ENCODE results near the gene PLA2G3.
"Not testable (repeated sequence)": the region's sequence is repeated elsewhere in the genome, so short reads cannot be mapped to it uniquely, and the experiment has no call there.

Gene PLA2G3

GRCh38 chr22:31176923-31177322, 36.6 kb upstream of the PLA2G3 start:
- no peak overlapping the region for H3K4me3 ChIP-seq (ENCODE audit: insufficient read depth, low read length, poor library complexity, severe bottlenecking)
- H3K36me3 ChIP-seq (ENCODE audit: low read length), result 0 out of 2 replicates have a peak, but pooled peaks cover 3% of the 10 kb centered on the region
- no peaks in the 10 kb centered on the region for H3K9me2 ChIP-seq (replicated peaks; ENCODE audit: insufficient read depth, low read length)
- H3K4me2 ChIP-seq (ENCODE audit: low read depth, low read length, poor library complexity, severe bottlenecking), result no peak overlapping the region
- H3K9me3 ChIP-seq (ENCODE audit: insufficient read depth, low read length), result no peaks in the 10 kb centered on the region
- H3K27ac ChIP-seq (ENCODE audit: low read depth, low read length), result no peak overlapping the region
- no peaks in the 10 kb centered on the region for H4K20me1 ChIP-seq (ENCODE audit: low read depth, low read length)
- peaks cover 9% of the 10 kb centered on the region; the same call in 1 of the 2 replicates for H3K79me2 ChIP-seq (ENCODE audit: insufficient read depth, low read length)
- no peak overlapping the region for H3K9ac ChIP-seq (ENCODE audit: low read length)
- TF ChIP-seq CTCF (IDR thresholded peaks at IDR 0.05; ENCODE audit: insufficient read depth, low read length, poor library complexity, severe bottlenecking) (no peak), EZH2phosphoT487 (conservative IDR thresholded peaks at IDR 0.05; ENCODE audit: low read length) (no peak)
- H2AFZ ChIP-seq (ENCODE audit: low read depth, low read length, severe bottlenecking), result no peak overlapping the region
- no peaks in the 10 kb centered on the region for H3F3A ChIP-seq (ENCODE audit: insufficient read depth)
- H3K27me3 ChIP-seq (ENCODE audit: low read length), result no peaks in the 10 kb centered on the region

GRCh38 chr22:31173386-31174145, 33.3 kb upstream of the PLA2G3 start:
- Histone ChIP-seq H3F3A (ENCODE audit: insufficient read depth) (no peaks in the 10 kb centered on the region), H3K36me3 (ENCODE audit: low read length) (no peaks in the 10 kb centered on the region), H3K4me2 (ENCODE audit: low read depth, low read length, poor library complexity, severe bottlenecking) (no peak overlapping the region), H3K9ac (ENCODE audit: low read length) (no peak overlapping the region), H3K4me3 (ENCODE audit: insufficient read depth, low read length, poor library complexity, severe bottlenecking) (no peak overlapping the region), H3K9me2 (replicated peaks; ENCODE audit: insufficient read depth, low read length) (no peaks in the 10 kb centered on the region), H2AFZ (ENCODE audit: low read depth, low read length, severe bottlenecking) (no peak overlapping the region), H3K9me3 (ENCODE audit: insufficient read depth, low read length) (no peaks in the 10 kb centered on the region), H4K20me1 (ENCODE audit: low read depth, low read length) (no peaks in the 10 kb centered on the region), H3K27me3 (ENCODE audit: low read length) (no peaks in the 10 kb centered on the region), H3K27ac (ENCODE audit: low read depth, low read length) (no peak overlapping the region), H3K79me2 (ENCODE audit: insufficient read depth, low read length) (peaks cover 28% of the 10 kb centered on the region)
- TF ChIP-seq CTCF (IDR thresholded peaks at IDR 0.05; ENCODE audit: insufficient read depth, low read length, poor library complexity, severe bottlenecking), result no peak
- TF ChIP-seq EZH2phosphoT487 (conservative IDR thresholded peaks at IDR 0.05; ENCODE audit: low read length), result no peak

GRCh38 chr22:31171734-31172133, 31.4 kb upstream of the PLA2G3 start:
- not testable (repeated sequence) for H3F3A ChIP-seq (ENCODE audit: insufficient read depth); H3K27ac ChIP-seq (ENCODE audit: low read depth, low read length); H4K20me1 ChIP-seq (ENCODE audit: low read depth, low read length); H3K9me2 ChIP-seq (replicated peaks; ENCODE audit: insufficient read depth, low read length); H3K4me2 ChIP-seq (ENCODE audit: low read depth, low read length, poor library complexity, severe bottlenecking); H2AFZ ChIP-seq (ENCODE audit: low read depth, low read length, severe bottlenecking); H3K9ac ChIP-seq (ENCODE audit: low read length); H3K4me3 ChIP-seq (ENCODE audit: insufficient read depth, low read length, poor library complexity, severe bottlenecking); H3K36me3 ChIP-seq (ENCODE audit: low read length); H3K9me3 ChIP-seq (ENCODE audit: insufficient read depth, low read length); H3K27me3 ChIP-seq (ENCODE audit: low read length)
- H3K79me2 ChIP-seq (ENCODE audit: insufficient read depth, low read length), result peaks cover 31% of the 10 kb centered on the region

- Histone ChIP-seq H4K20me1 (ENCODE audit: low read depth, low read length) (no peaks in the 10 kb centered on the region), H3K4me2 (ENCODE audit: low read depth, low read length, poor library complexity, severe bottlenecking) (no peak overlapping the region), H3K27ac (ENCODE audit: low read depth, low read length) (no peak overlapping the region), H3K27me3 (ENCODE audit: low read length) (no peaks in the 10 kb centered on the region), H3K9me2 (replicated peaks; ENCODE audit: insufficient read depth, low read length) (no peaks in the 10 kb centered on the region), H3K9me3 (ENCODE audit: insufficient read depth, low read length) (no peaks in the 10 kb centered on the region), H3K9ac (ENCODE audit: low read length) (no peak overlapping the region), H2AFZ (ENCODE audit: low read depth, low read length, severe bottlenecking) (no peak overlapping the region), H3K36me3 (ENCODE audit: low read length) (no peaks in the 10 kb centered on the region), H3K79me2 (ENCODE audit: insufficient read depth, low read length) (peaks cover 30% of the 10 kb centered on the region), H3K4me3 (ENCODE audit: insufficient read depth, low read length, poor library complexity, severe bottlenecking) (no peak overlapping the region), H3F3A (ENCODE audit: insufficient read depth) (no peaks in the 10 kb centered on the region)
- TF ChIP-seq EZH2phosphoT487 (conservative IDR thresholded peaks at IDR 0.05; ENCODE audit: low read length), result no peak
- TF ChIP-seq CTCF (IDR thresholded peaks at IDR 0.05; ENCODE audit: insufficient read depth, low read length, poor library complexity, severe bottlenecking), result no peak
Observed at GRCh38 chr22:31170971-31171370, 30.7 kb upstream of the PLA2G3 start.
